22Rv1 (cell line): Measurements from ENCODE around the gene TRAPPC4.

Experiments
- ZFX ChIP-seq: fragments of 450-650 bp; IDR thresholded peaks from 2 replicates; pipeline ENCODE4 v1.6.1; 2017; ENCODE audit warnings: antibody characterized with exemption, borderline replicate concordance
- TF ChIP-seq, protein P1 (sequence below): fragments of 450-650 bp; IDR thresholded peaks from 2 replicates; pipeline ENCODE4 v1.5.1; 2017; ENCODE audit warnings: mild to moderate bottlenecking

DNA sequence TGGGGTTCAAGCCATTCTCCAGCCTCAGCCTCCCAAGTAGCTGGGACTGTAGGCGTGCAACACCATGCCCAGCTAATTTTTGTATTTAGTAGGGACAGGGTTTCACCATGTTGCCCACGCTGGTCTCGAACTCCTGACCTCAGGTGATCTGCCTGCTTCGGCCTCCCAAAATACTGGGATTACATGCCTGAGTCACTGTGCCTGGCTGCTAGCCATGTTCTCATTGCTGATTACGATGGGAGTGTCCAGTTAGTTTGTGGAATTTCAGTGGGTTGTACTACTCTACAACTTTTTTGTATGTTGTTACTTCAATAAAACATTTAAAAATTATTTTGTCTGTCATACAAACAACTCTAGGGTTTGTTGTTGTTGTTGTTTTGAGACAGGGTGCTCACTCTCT, 44.2 kb downstream of the TRAPPC4 start:
- TF ChIP-seq, protein P1, sequence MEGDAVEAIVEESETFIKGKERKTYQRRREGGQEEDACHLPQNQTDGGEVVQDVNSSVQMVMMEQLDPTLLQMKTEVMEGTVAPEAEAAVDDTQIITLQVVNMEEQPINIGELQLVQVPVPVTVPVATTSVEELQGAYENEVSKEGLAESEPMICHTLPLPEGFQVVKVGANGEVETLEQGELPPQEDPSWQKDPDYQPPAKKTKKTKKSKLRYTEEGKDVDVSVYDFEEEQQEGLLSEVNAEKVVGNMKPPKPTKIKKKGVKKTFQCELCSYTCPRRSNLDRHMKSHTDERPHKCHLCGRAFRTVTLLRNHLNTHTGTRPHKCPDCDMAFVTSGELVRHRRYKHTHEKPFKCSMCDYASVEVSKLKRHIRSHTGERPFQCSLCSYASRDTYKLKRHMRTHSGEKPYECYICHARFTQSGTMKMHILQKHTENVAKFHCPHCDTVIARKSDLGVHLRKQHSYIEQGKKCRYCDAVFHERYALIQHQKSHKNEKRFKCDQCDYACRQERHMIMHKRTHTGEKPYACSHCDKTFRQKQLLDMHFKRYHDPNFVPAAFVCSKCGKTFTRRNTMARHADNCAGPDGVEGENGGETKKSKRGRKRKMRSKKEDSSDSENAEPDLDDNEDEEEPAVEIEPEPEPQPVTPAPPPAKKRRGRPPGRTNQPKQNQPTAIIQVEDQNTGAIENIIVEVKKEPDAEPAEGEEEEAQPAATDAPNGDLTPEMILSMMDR, result no peak
- no peak for TF ChIP-seq ZFX
